Activated CD4-positive, CD25-positive, alpha-beta regulatory T cell treated with anti-CD3 and anti-CD28 coated beads, Interleukin-2, amount 50 U/mL, for 24 hours (primary cell): ENCODE measurements around the gene IFTAP.
"Not testable (repeated sequence)": the region's sequence is repeated elsewhere in the genome, so short reads cannot be mapped to it uniquely, and the experiment has no call there.

Experiments
- ATAC-seq, 2 donors: fragments of 150-1000 bp; cut with Tn5 transposase; one replicate each; pipeline ENCODE4 v1.10.0; 2021; ENCODE audit warnings: mild to moderate bottlenecking in 1 of 2, moderate library complexity in 1 of 2

IFTAP gene

GRCh38 chr11:36657610-36658267, 63.4 kb downstream of the IFTAP start:
- no peak for ATAC-seq

- ATAC-seq: not testable (repeated sequence)
Observed at GRCh38 chr11:36661359-36661758, 67.1 kb downstream of the IFTAP start.

- no peak for ATAC-seq
Observed at GRCh38 chr11:36672815-36673450, 78.6 kb downstream of the IFTAP start.

- not testable (repeated sequence) for ATAC-seq
Observed at GRCh38 chr11:36679547-36679946, 85.2 kb downstream of the IFTAP start.

- no peak for ATAC-seq
Observed at GRCh38 chr11:36683818-36684217, 89.5 kb downstream of the IFTAP start.

- ATAC-seq: peak in 1 of 2 donors; percentile 38
Observed at GRCh38 chr11:36684840-36685801, 90.8 kb downstream of the IFTAP start.

- no peak for ATAC-seq
Observed at GRCh38 chr11:36688132-36688531, 93.8 kb downstream of the IFTAP start.

- no peak for ATAC-seq
Observed at GRCh38 chr11:36688571-36689291, 94.4 kb downstream of the IFTAP start.

- ATAC-seq: no peak
Observed at GRCh38 chr11:36689442-36689841, 95.1 kb downstream of the IFTAP start.

GRCh38 chr11:36692704-36693103, 98.4 kb downstream of the IFTAP start:
- no peak for ATAC-seq

GRCh38 chr11:36693139-36693843, 99.0 kb downstream of the IFTAP start:
- ATAC-seq: no peak

- no peak for ATAC-seq
Observed at GRCh38 chr11:36695111-36695510, 100.8 kb downstream of the IFTAP start.

- ATAC-seq: no peak
Observed at GRCh38 chr11:36695571-36695970, 101.3 kb downstream of the IFTAP start.

- no peak for ATAC-seq
Observed at GRCh38 chr11:36696550-36696949, 102.2 kb downstream of the IFTAP start.

- no peak for ATAC-seq
Observed at GRCh38 chr11:36699271-36699670, 105.0 kb downstream of the IFTAP start.

- ATAC-seq: no peak
Observed at GRCh38 chr11:36700246-36700645, 105.9 kb downstream of the IFTAP start.

GRCh38 chr11:36702330-36703054, 108.2 kb downstream of the IFTAP start:
- ATAC-seq: no peak

GRCh38 chr11:36703055-36703404, 108.7 kb downstream of the IFTAP start:
- no peak for ATAC-seq
